HepG2 (cell line): Measurements from ENCODE around the gene PHF13.

Experiments used
- CAMTA2 ChIP-seq: sonication (generic); formaldehyde crosslinking; IDR thresholded peaks from 2 replicates; pipeline ENCODE4 v1.4.0; 2020; ENCODE audit warnings: mild to moderate bottlenecking, missing genetic modification reagents, borderline replicate concordance
- MAFF ChIP-seq: IDR thresholded peaks from 2 replicates; pipeline ENCODE4 v1.6.1; 2011; ENCODE audit warnings: low read depth, low read length, improper control_type of control experiment
- PCBP1 ChIP-seq: fragments of 200-400 bp; formaldehyde crosslinking; IDR thresholded peaks from 2 replicates; pipeline ENCODE4 v1.6.1; 2017; ENCODE audit warnings: mild to moderate bottlenecking, low read depth, low read length, borderline replicate concordance
- POLR2A ChIP-seq, 2 experiments: IDR thresholded peaks; 2 replicates each; pipeline ENCODE4 v1.6.1; 2011; ENCODE audit warnings: low read depth in 2 of 2, low read length in 2 of 2, mild to moderate bottlenecking in 1 of 2, moderate library complexity in 1 of 2; ENCODE audit not compliant: insufficient read depth in 1 of 2
- SMAD3 ChIP-seq: sonication (generic); formaldehyde crosslinking; IDR thresholded peaks from 2 replicates; pipeline ENCODE4 v1.4.0; 2020; ENCODE audit warnings: missing genetic modification reagents
- SMC3 ChIP-seq: IDR thresholded peaks from 2 replicates; pipeline ENCODE4 v1.6.1; 2011; ENCODE audit warnings: low read length, improper control_type of control experiment
- TEAD2 ChIP-seq: sonication (generic); formaldehyde crosslinking; IDR thresholded peaks from 2 replicates; pipeline ENCODE4 v1.9.0; 2021; ENCODE audit warnings: missing genetic modification reagents
- ZNF274 ChIP-seq: sonication (generic); formaldehyde crosslinking; IDR thresholded peaks from 2 replicates; pipeline ENCODE4 v1.5.1; 2020; ENCODE audit warnings: mild to moderate bottlenecking, missing genetic modification reagents
- ZNF75D ChIP-seq: sonication (generic); formaldehyde crosslinking; IDR thresholded peaks from 2 replicates; pipeline ENCODE4 v1.8.1; 2023; ENCODE audit warnings: missing genetic modification reagents, mild to moderate bottlenecking, borderline replicate concordance
- ZNF768 ChIP-seq: sonication (generic); formaldehyde crosslinking; IDR thresholded peaks from 2 replicates; pipeline ENCODE4 v1.4.0; 2020; ENCODE audit warnings: missing genetic modification reagents
- TF ChIP-seq, protein P1 (sequence below): sonication (generic); formaldehyde crosslinking; IDR thresholded peaks from 2 replicates; pipeline ENCODE4 v1.5.0; 2020; ENCODE audit warnings: mild to moderate bottlenecking, missing genetic modification reagents, moderate library complexity
- TF ChIP-seq, protein P2 (sequence below): sonication (generic); formaldehyde crosslinking; IDR thresholded peaks from 2 replicates; pipeline ENCODE4 v1.4.0; 2020; ENCODE audit warnings: missing genetic modification reagents
- TF ChIP-seq, protein P3 (sequence below): IDR thresholded peaks from 2 replicates; pipeline ENCODE4 v1.6.1; 2016; ENCODE audit warnings: low read depth, missing genetic modification reagents, missing compliant biosample characterization

DNA sequence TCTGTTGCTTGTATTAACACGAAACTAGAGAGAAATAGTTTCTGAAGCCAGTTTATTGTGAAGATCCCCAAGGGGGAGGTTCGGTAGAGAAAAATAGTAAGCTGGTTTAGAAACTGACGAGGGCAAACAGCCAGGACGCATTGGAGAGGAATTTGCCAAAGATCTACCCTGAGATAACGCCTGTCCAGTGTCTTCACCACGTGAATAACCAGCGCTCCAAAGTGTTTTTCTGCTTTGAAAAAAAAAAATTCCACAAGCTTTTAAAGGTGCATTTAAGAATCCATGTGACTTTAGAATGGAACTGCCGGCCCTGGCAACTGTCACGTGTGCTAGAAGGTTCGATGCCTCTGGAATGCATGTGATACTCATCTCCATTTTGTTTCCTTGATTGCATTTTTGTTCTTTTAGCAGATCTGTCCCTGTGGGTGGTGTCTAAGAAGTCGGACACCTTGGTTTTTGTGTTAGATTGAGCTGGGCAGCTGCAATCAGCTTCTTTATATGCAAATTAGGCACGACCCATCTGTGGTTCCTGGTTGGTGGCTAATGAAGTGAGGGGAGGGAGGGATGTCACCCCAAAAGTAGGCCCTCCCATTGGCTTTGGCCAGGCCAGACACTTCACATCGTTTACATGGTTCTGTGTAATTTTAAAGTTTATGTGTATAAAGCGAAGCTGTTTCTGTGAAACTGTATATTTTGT is 9.9 kb downstream of the PHF13 start:
- TF ChIP-seq SMC3 (no peak), ZNF75D (CRISPR knock-in tag) (no peak), SMAD3 (CRISPR knock-in tag) (no peak), ZNF274 (CRISPR knock-in tag) (no peak), TEAD2 (CRISPR knock-in tag) (no peak), PCBP1 (no peak), MAFF (no peak), ZNF768 (CRISPR knock-in tag) (no peak), CAMTA2 (CRISPR knock-in tag) (no peak), POLR2A (IDR thresholded peaks at IDR 0.05; ENCODE audit: insufficient read depth in 1 of 2, low read depth in 2 of 2, low read length in 2 of 2) (no peak)
- TF ChIP-seq, protein P1, sequence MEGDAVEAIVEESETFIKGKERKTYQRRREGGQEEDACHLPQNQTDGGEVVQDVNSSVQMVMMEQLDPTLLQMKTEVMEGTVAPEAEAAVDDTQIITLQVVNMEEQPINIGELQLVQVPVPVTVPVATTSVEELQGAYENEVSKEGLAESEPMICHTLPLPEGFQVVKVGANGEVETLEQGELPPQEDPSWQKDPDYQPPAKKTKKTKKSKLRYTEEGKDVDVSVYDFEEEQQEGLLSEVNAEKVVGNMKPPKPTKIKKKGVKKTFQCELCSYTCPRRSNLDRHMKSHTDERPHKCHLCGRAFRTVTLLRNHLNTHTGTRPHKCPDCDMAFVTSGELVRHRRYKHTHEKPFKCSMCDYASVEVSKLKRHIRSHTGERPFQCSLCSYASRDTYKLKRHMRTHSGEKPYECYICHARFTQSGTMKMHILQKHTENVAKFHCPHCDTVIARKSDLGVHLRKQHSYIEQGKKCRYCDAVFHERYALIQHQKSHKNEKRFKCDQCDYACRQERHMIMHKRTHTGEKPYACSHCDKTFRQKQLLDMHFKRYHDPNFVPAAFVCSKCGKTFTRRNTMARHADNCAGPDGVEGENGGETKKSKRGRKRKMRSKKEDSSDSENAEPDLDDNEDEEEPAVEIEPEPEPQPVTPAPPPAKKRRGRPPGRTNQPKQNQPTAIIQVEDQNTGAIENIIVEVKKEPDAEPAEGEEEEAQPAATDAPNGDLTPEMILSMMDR (CRISPR knock-in tag) = no peak
- TF ChIP-seq, protein P2, sequence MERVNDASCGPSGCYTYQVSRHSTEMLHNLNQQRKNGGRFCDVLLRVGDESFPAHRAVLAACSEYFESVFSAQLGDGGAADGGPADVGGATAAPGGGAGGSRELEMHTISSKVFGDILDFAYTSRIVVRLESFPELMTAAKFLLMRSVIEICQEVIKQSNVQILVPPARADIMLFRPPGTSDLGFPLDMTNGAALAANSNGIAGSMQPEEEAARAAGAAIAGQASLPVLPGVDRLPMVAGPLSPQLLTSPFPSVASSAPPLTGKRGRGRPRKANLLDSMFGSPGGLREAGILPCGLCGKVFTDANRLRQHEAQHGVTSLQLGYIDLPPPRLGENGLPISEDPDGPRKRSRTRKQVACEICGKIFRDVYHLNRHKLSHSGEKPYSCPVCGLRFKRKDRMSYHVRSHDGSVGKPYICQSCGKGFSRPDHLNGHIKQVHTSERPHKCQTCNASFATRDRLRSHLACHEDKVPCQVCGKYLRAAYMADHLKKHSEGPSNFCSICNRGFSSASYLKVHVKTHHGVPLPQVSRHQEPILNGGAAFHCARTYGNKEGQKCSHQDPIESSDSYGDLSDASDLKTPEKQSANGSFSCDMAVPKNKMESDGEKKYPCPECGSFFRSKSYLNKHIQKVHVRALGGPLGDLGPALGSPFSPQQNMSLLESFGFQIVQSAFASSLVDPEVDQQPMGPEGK (CRISPR knock-in tag) = no peak
- TF ChIP-seq, protein P3, sequence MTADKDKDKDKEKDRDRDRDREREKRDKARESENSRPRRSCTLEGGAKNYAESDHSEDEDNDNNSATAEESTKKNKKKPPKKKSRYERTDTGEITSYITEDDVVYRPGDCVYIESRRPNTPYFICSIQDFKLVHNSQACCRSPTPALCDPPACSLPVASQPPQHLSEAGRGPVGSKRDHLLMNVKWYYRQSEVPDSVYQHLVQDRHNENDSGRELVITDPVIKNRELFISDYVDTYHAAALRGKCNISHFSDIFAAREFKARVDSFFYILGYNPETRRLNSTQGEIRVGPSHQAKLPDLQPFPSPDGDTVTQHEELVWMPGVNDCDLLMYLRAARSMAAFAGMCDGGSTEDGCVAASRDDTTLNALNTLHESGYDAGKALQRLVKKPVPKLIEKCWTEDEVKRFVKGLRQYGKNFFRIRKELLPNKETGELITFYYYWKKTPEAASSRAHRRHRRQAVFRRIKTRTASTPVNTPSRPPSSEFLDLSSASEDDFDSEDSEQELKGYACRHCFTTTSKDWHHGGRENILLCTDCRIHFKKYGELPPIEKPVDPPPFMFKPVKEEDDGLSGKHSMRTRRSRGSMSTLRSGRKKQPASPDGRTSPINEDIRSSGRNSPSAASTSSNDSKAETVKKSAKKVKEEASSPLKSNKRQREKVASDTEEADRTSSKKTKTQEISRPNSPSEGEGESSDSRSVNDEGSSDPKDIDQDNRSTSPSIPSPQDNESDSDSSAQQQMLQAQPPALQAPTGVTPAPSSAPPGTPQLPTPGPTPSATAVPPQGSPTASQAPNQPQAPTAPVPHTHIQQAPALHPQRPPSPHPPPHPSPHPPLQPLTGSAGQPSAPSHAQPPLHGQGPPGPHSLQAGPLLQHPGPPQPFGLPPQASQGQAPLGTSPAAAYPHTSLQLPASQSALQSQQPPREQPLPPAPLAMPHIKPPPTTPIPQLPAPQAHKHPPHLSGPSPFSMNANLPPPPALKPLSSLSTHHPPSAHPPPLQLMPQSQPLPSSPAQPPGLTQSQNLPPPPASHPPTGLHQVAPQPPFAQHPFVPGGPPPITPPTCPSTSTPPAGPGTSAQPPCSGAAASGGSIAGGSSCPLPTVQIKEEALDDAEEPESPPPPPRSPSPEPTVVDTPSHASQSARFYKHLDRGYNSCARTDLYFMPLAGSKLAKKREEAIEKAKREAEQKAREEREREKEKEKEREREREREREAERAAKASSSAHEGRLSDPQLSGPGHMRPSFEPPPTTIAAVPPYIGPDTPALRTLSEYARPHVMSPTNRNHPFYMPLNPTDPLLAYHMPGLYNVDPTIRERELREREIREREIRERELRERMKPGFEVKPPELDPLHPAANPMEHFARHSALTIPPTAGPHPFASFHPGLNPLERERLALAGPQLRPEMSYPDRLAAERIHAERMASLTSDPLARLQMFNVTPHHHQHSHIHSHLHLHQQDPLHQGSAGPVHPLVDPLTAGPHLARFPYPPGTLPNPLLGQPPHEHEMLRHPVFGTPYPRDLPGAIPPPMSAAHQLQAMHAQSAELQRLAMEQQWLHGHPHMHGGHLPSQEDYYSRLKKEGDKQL = no peak
